SK-N-SH treated with all-trans-retinoic acid at 6 μM for 48 hours (cell line): ENCODE results near the gene HERC2.

ENCODE experiments used
- ATAC-seq: fragments of 200-7000 bp; cut with Tn5 transposase; 3 replicates; pipeline ENCODE4 v1.9.1; 2020; ENCODE audit warnings: mild to moderate bottlenecking, moderate library complexity
- ARNTL ChIP-seq: fragments of 450-650 bp; formaldehyde crosslinking; IDR thresholded peaks from 2 replicates; pipeline ENCODE4 v1.5.0; 2020; ENCODE audit warnings: low read depth, mild to moderate bottlenecking, moderate library complexity, borderline replicate concordance
- BACH2 ChIP-seq: fragments of 250-450 bp; sonication (Bioruptor Pico); IDR thresholded peaks from 2 replicates; pipeline ENCODE4 v1.9.0; 2021; ENCODE audit warnings: mild to moderate bottlenecking, borderline replicate concordance
- CSDC2 ChIP-seq: fragments of 250-450 bp; sonication (Bioruptor Pico); IDR thresholded peaks from 2 replicates; pipeline ENCODE4 v1.5.0; 2020; ENCODE audit warnings: mild to moderate bottlenecking, moderate library complexity
- CSRNP3 ChIP-seq: fragments of 250-450 bp; sonication (Bioruptor Pico); IDR thresholded peaks from 2 replicates; pipeline ENCODE4 v1.5.1; 2021; ENCODE audit warnings: mild to moderate bottlenecking, moderate library complexity
- ESRRG ChIP-seq: fragments of 250-450 bp; sonication (Bioruptor Pico); IDR thresholded peaks from 2 replicates; pipeline ENCODE4 v1.6.1; 2021; ENCODE audit warnings: mild to moderate bottlenecking
- GLIS3 ChIP-seq: fragments of 250-450 bp; sonication (Bioruptor Pico); IDR thresholded peaks from 2 replicates; pipeline ENCODE4 v1.5.0; 2020; ENCODE audit warnings: mild to moderate bottlenecking, moderate library complexity
- ISL1 ChIP-seq: fragments of 250-450 bp; sonication (Bioruptor Pico); IDR thresholded peaks from 2 replicates; pipeline ENCODE4 v2.1.2; 2022; ENCODE audit warnings: mild to moderate bottlenecking, moderate library complexity
- OSR1 ChIP-seq: fragments of 250-450 bp; sonication (Bioruptor Pico); IDR thresholded peaks from 2 replicates; pipeline ENCODE4 v1.8.0; 2022; ENCODE audit warnings: moderate library complexity, mild to moderate bottlenecking, inconsistent platforms
- POU6F1 ChIP-seq: fragments of 250-450 bp; sonication (Bioruptor Pico); IDR thresholded peaks from 2 replicates; pipeline ENCODE4 v1.8.0; 2021; ENCODE audit warnings: low read depth, mild to moderate bottlenecking, moderate library complexity, borderline replicate concordance
- PPARA ChIP-seq: fragments of 250-450 bp; sonication (Bioruptor Pico); IDR thresholded peaks from 2 replicates; pipeline ENCODE4 v1.5.0; 2020; ENCODE audit warnings: mild to moderate bottlenecking, borderline replicate concordance
- RARB ChIP-seq: fragments of 250-450 bp; sonication (Bioruptor Pico); IDR thresholded peaks from 2 replicates; pipeline ENCODE4 v1.8.0; 2021; ENCODE audit warnings: mild to moderate bottlenecking, moderate library complexity
- TCF4 ChIP-seq: fragments of 250-450 bp; sonication (Bioruptor Pico); IDR thresholded peaks from 2 replicates; pipeline ENCODE4 v1.8.0; 2021; ENCODE audit warnings: mild to moderate bottlenecking, moderate library complexity, borderline replicate concordance
- TOX ChIP-seq: fragments of 250-450 bp; sonication (Bioruptor Pico); IDR thresholded peaks from 2 replicates; pipeline ENCODE4 v1.8.0; 2021; ENCODE audit warnings: mild to moderate bottlenecking, moderate library complexity, borderline replicate concordance
- TSHZ2 ChIP-seq: fragments of 250-450 bp; sonication (Bioruptor Pico); IDR thresholded peaks from 2 replicates; pipeline ENCODE4 v1.5.0; 2020; ENCODE audit warnings: mild to moderate bottlenecking, moderate library complexity
- ZC3H10 ChIP-seq: fragments of 250-450 bp; sonication (Bioruptor Pico); IDR thresholded peaks from 2 replicates; pipeline ENCODE4 v1.5.1; 2021; ENCODE audit warnings: mild to moderate bottlenecking, moderate library complexity
- ZFP3 ChIP-seq: fragments of 250-450 bp; sonication (Bioruptor Pico); IDR thresholded peaks from 2 replicates; pipeline ENCODE4 v1.5.0; 2020; ENCODE audit warnings: mild to moderate bottlenecking, moderate library complexity
- ZFP30 ChIP-seq: fragments of 450-650 bp; formaldehyde crosslinking; IDR thresholded peaks from 2 replicates; pipeline ENCODE4 v1.5.0; 2022; ENCODE audit warnings: mild to moderate bottlenecking, moderate library complexity
- ZNF565 ChIP-seq: fragments of 450-650 bp; formaldehyde crosslinking; conservative IDR thresholded peaks from 2 replicates; pipeline ENCODE4 v1.5.0; 2020; ENCODE audit warnings: low read depth, mild to moderate bottlenecking, moderate library complexity
- ZNF70 ChIP-seq: fragments of 450-650 bp; formaldehyde crosslinking; IDR thresholded peaks from 2 replicates; pipeline ENCODE4 v1.5.0; 2020; ENCODE audit warnings: mild to moderate bottlenecking, moderate library complexity
- ZNF8 ChIP-seq: fragments of 450-650 bp; formaldehyde crosslinking; IDR thresholded peaks from 2 replicates; pipeline ENCODE4 v1.5.0; 2020; ENCODE audit warnings: mild to moderate bottlenecking, moderate library complexity

The HERC2 gene

GRCh38 chr15:28181366-28181765, 140.6 kb downstream of the HERC2 start:
- TF ChIP-seq PPARA: no peak
- no peak for TF ChIP-seq ARNTL (CRISPR knock-in tag)
- no peak for ATAC-seq

- ATAC-seq: no peak
- TF ChIP-seq ZNF8 (no peak), CSDC2 (CRISPR knock-in tag) (no peak), POU6F1 (CRISPR knock-in tag) (no peak), GLIS3 (CRISPR knock-in tag) (no peak), ZFP3 (CRISPR knock-in tag) (no peak), CSRNP3 (CRISPR knock-in tag) (no peak), TSHZ2 (CRISPR knock-in tag) (no peak), TOX (CRISPR knock-in tag) (no peak), ZFP30 (CRISPR knock-in tag) (no peak)
Measured at GRCh38 chr15:28179270-28179669, 142.7 kb downstream of the HERC2 start.

- ATAC-seq: no peak
- TF ChIP-seq ESRRG (CRISPR knock-in tag) (no peak), ARNTL (CRISPR knock-in tag) (no peak), TSHZ2 (CRISPR knock-in tag) (no peak), ZFP3 (CRISPR knock-in tag) (no peak), ZNF565 (CRISPR knock-in tag) (no peak), CSRNP3 (CRISPR knock-in tag) (no peak), CSDC2 (CRISPR knock-in tag) (no peak)
Measured at GRCh38 chr15:28178727-28179126, 143.3 kb downstream of the HERC2 start.

GRCh38 chr15:28178290-28178689, 143.7 kb downstream of the HERC2 start:
- ATAC-seq: no peak
- TF ChIP-seq ISL1 (no peak), PPARA (no peak), CSRNP3 (CRISPR knock-in tag) (no peak), ZFP3 (CRISPR knock-in tag) (no peak), ZNF565 (CRISPR knock-in tag) (no peak), TCF4 (CRISPR knock-in tag) (no peak), CSDC2 (CRISPR knock-in tag) (no peak), ZNF70 (no peak), BACH2 (CRISPR knock-in tag) (no peak), OSR1 (CRISPR knock-in tag) (no peak), RARB (no peak), ZC3H10 (CRISPR knock-in tag) (no peak), TSHZ2 (CRISPR knock-in tag) (no peak), ZFP30 (CRISPR knock-in tag) (no peak), GLIS3 (CRISPR knock-in tag) (no peak), TOX (CRISPR knock-in tag) (no peak), ZNF8 (no peak)
